Adrenal gland (tissue), 5 donors: ENCODE data around the gene CBX5.

Source experiments
- CTCF ChIP-seq, 6 experiments: fragments of 450-650 bp in 4 of 6; fragments of 200-600 bp in 2 of 6; sonication (generic) in 1 of 6; IDR thresholded peaks; 1 replicate in 5 of 6; 2 replicates in 1 of 6; pipeline versions ENCODE4 v1.5.1 to v1.8.0; 2016 to 2021; ENCODE audit warnings: antibody characterized with exemption in 6 of 6, mild to moderate bottlenecking in 2 of 6, moderate library complexity in 1 of 6
- POLR2A ChIP-seq, 2 donors: fragments of 450-650 bp; IDR thresholded peaks; one replicate each; pipeline ENCODE4 v1.6.1; 2017; ENCODE audit warnings: antibody characterized with exemption in 2 of 2, mild to moderate bottlenecking in 2 of 2, moderate library complexity in 1 of 2
- donor health status: DM: no; HTN: no; CAD: no.

DNA sequence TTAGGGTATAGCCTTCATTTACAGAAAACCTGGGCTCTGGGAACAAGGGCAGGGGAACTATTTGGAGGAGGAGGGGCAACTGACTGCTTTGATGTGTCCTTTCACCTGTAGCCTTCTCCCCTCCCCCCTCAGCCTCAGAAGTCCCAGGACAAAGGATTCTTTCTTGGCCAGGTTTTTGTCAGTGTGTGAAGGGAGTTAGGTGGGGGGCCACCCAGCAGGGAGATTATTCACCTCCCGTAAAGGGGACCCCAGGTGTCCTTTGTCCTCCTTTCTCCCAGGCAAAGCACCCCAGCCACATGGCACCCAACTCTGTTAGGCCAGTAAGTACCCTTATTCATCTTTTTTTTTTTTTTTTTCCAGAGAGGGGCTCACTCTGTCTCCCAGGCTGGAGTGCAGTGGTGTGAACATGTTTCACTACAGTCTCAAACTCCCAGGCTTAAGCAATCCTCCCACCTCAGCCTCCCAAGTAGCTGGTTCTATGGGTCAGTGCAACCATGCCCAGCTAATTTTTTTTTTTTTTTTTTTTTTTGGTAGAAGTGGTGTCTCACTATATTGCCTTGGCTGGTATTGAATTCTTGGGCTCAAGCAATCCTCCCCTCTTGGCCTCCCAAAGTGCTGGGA is 21.6 kb upstream of the CBX5 start:
- TF ChIP-seq CTCF (IDR thresholded peaks at IDR 0.05) (no peak), POLR2A (IDR thresholded peaks at IDR 0.05) (no peak)
